BJ (cell line): ENCODE data around the gene PLA2G12A. TPM values are rescaled to one million over a fixed set of nuclear protein-coding genes. Genes with fewer than 3 reads are reported as not detected.

Experiments used
- CTCF ChIA-PET: fragments of 350-600 bp; formaldehyde crosslinking; extraction: SDS; loops from one replicate; lab custom pipeline; 2021; ENCODE audit warnings: antibody characterized with exemption, inconsistent platforms; lab: Yijun Ruan, JAX
- POLR2A ChIA-PET: fragments of 300-600 bp; sonication (Branson Sonifier 250); formaldehyde crosslinking; extraction: SDS; loops from one replicate; lab custom pipeline; 2021; ENCODE audit warnings: antibody characterized with exemption; lab: Charles Lee
- DNase-seq: peaks from one replicate; pipeline ENCODE4 v3.0.0-alpha.2; 2011; ENCODE audit warnings: low read depth
- H3K27me3 ChIP-seq: 2 replicates; pipeline ENCODE4 v1.6.0; 2011; ENCODE audit warnings: low read length; ENCODE audit not compliant: control insufficient read depth, insufficient read depth
- H3K36me3 ChIP-seq: 2 replicates; pipeline ENCODE4 v1.5.1; 2011; ENCODE audit warnings: low read length; ENCODE audit not compliant: control insufficient read depth, insufficient read depth
- H3K4me3 ChIP-seq: 2 replicates; pipeline ENCODE4 v1.5.1; 2011; ENCODE audit warnings: low read depth, mild to moderate bottlenecking, control low read depth, low read length
- CTCF ChIP-seq: IDR thresholded peaks from 2 replicates; pipeline ENCODE4 v1.5.1; 2011; ENCODE audit warnings: low read depth, mild to moderate bottlenecking, control low read depth, inconsistent platforms, low read length, moderate library complexity; ENCODE audit not compliant: insufficient read depth
- polyA plus RNA-seq: library from polyadenylated mRNA; depleted of rRNA; stranded (reverse); fragments of >200 nt; gene quantifications from 2 replicates; pipeline ENCODE4 v1.2.3, GENCODE V29; 2011; rRNA removed
- small RNA-seq: library from RNA; depleted of rRNA; stranded (forward); fragments of <200 nt; gene quantifications from one replicate; pipeline ENCODE3, GENCODE V24; 2012; ENCODE audit warnings: low replicate concordance, low read depth; ENCODE audit not compliant: insufficient read length

Gene PLA2G12A
- polyA plus RNA-seq, 1 experiment, result 52.7 TPM

GRCh38 chr4:109662116-109662515 lies 67.8 kb downstream of the PLA2G12A start:
- no peaks in the 10 kb centered on the region for H3K36me3 ChIP-seq
- no peak for DNase-seq
- TF ChIP-seq CTCF, result no peak
- no peaks in the 10 kb centered on the region for H3K27me3 ChIP-seq
- POLR2A ChIA-PET, result no interaction called here
- H3K4me3 ChIP-seq, result no peak overlapping the region
- CTCF ChIA-PET, result no interaction called here

Small RNA genes lying within 50 kb of the gene (small RNA-seq; reads per million reads assigned to genes)
- not detected for gene HIGD1AP14

Other genes starting within 250 kb of the PLA2G12A start
- gene MCUB, start 169.8 kb downstream of the PLA2G12A start, polyA plus RNA-seq, result 23.3 and 25.4 TPM in 2 replicates
- 17.0 and 31.6 TPM in 2 replicates for gene CASP6, start 26.6 kb downstream of the PLA2G12A start, polyA plus RNA-seq
- gene CFI, start 71.9 kb upstream of the PLA2G12A start, polyA plus RNA-seq, result 1.3 and 3.0 TPM in 2 replicates
- 5.8 and 13.3 TPM in 2 replicates for gene GAR1, start 85.7 kb upstream of the PLA2G12A start, polyA plus RNA-seq
- gene RRH, start 97.9 kb upstream of the PLA2G12A start, polyA plus RNA-seq, result 0.05 and 0.20 TPM in 2 replicates
- 0.01 and 0.04 TPM in 2 replicates for gene LRIT3, start 118.0 kb upstream of the PLA2G12A start, polyA plus RNA-seq
- 2.1 and 3.2 TPM in 2 replicates for gene EGF, start 182.8 kb upstream of the PLA2G12A start, polyA plus RNA-seq